Measurements from ENCODE around the gene CCDC39.

The CCDC39 gene

GRCh38 chr3:180693656-180694055 is 14.4 kb upstream of the CCDC39 start:
- Histone ChIP-seq H3K4me2 (ENCODE audit: insufficient read depth, low read length, poor library complexity, severe bottlenecking) (no peak overlapping the region), H4K8ac (ENCODE audit: low read depth, low read length) (no peak overlapping the region), H3K23ac (ENCODE audit: low read depth, low read length, poor library complexity) (no peak overlapping the region), H3K36me3 (replicated peaks in 1 of 2; ENCODE audit: control insufficient read depth in 2 of 2, insufficient read depth in 2 of 2, low read length in 2 of 2) (no peaks in the 10 kb centered on the region), H3K14ac (ENCODE audit: low read length) (no peak overlapping the region), H3K79me1 (ENCODE audit: low read depth, low read length) (no peaks in the 10 kb centered on the region), H3K18ac (ENCODE audit: low read length) (no peak overlapping the region), H3K4ac (ENCODE audit: low read length) (no peak overlapping the region), H4K91ac (ENCODE audit: low read depth, low read length, poor library complexity) (no peak overlapping the region), H2BK5ac (ENCODE audit: low read length) (no peak overlapping the region), H3K9ac (ENCODE audit: low read depth, low read length, poor library complexity) (no peak overlapping the region), H3K27ac (replicated peaks; ENCODE audit: low read length) (no peak overlapping the region), H2AFZ (ENCODE audit: low read length) (no peak overlapping the region), H2AK5ac (ENCODE audit: low read depth, low read length) (no peak overlapping the region), H3K4me1 (ENCODE audit: control insufficient read depth in 2 of 2, insufficient read depth in 1 of 2, low read depth in 1 of 2, low read length in 2 of 2) (peaks cover 0 to 1% of the 10 kb centered on the region in 2 donors), H3K27me3 (ENCODE audit: control insufficient read depth in 3 of 3, insufficient read depth in 3 of 3, low read depth in 1 of 3, low read length in 3 of 3) (peaks cover 0 to 2% (median 0%) of the 10 kb centered on the region in 3 experiments), H2BK120ac (ENCODE audit: low read depth, low read length) (no peak overlapping the region), H3K9me3 (replicated peaks in 1 of 2; ENCODE audit: control insufficient read depth in 2 of 2, insufficient read depth in 1 of 2, low read depth in 1 of 2, low read length in 2 of 2) (no peaks in the 10 kb centered on the region), H2BK15ac (ENCODE audit: low read length) (no peak overlapping the region), H2BK12ac (ENCODE audit: low read length) (no peak overlapping the region), H3K4me3 (ENCODE audit: low read length in 2 of 2) (no peak overlapping the region)
- no peak for DNase-seq (ENCODE audit: low spot score)
- WGBS, 2 donors (ENCODE audit: extremely low coverage in 2 of 2, insufficient read length in 2 of 2, insufficient replicate concordance in 1 of 2): no CpG with 5 or more reads among the region's 1 CpG

DNA sequence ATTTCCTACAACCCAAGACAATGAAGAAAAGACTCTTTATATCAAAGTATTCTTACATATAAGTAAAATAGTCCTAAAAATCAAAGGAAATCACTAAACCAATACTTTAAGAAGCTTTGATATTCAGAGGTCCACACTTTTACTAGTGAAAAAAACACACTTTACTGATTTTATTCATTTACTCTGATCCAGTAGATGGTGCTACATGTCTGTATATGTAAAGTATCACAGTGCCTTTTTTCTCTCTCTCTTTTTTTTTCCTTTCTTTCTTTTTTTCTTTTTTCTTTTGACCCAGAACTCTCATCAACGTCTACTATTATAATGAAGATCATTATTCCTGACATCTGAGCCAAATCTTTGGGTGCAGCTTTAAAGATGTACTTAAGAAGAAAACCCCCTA is 10.8 kb upstream of the CCDC39 start:
- H3K4me3 ChIP-seq (ENCODE audit: low read length in 2 of 2): no peak overlapping the region
- no peak overlapping the region for H4K8ac ChIP-seq (ENCODE audit: low read depth, low read length)
- H4K91ac ChIP-seq (ENCODE audit: low read depth, low read length, poor library complexity): no peak overlapping the region
- H2BK12ac ChIP-seq (ENCODE audit: low read length): no peak overlapping the region
- H3K23ac ChIP-seq (ENCODE audit: low read depth, low read length, poor library complexity): no peak overlapping the region
- no peaks in the 10 kb centered on the region for H3K27me3 ChIP-seq (ENCODE audit: control insufficient read depth in 3 of 3, insufficient read depth in 3 of 3, low read depth in 1 of 3, low read length in 3 of 3)
- no peak overlapping the region for H2AFZ ChIP-seq (ENCODE audit: low read length)
- H3K36me3 ChIP-seq (replicated peaks in 1 of 2; ENCODE audit: control insufficient read depth in 2 of 2, insufficient read depth in 2 of 2, low read length in 2 of 2): no peaks in the 10 kb centered on the region
- no peak for DNase-seq (ENCODE audit: low spot score)
- WGBS, 2 donors (ENCODE audit: extremely low coverage in 2 of 2, insufficient read length in 2 of 2, insufficient replicate concordance in 1 of 2): no CpG with 5 or more reads among the region's 1 CpG
- H3K18ac ChIP-seq (ENCODE audit: low read length): no peak overlapping the region
- H3K79me1 ChIP-seq (ENCODE audit: low read depth, low read length): no peaks in the 10 kb centered on the region
- no peak overlapping the region for H3K27ac ChIP-seq (replicated peaks; ENCODE audit: low read length)
- H2BK120ac ChIP-seq (ENCODE audit: low read depth, low read length): no peak overlapping the region
- H3K4me1 ChIP-seq (ENCODE audit: control insufficient read depth in 2 of 2, insufficient read depth in 1 of 2, low read depth in 1 of 2, low read length in 2 of 2): no peaks in the 10 kb centered on the region
- no peak overlapping the region for H2BK15ac ChIP-seq (ENCODE audit: low read length)
- no peak overlapping the region for H3K4ac ChIP-seq (ENCODE audit: low read length)
- no peak overlapping the region for H2BK5ac ChIP-seq (ENCODE audit: low read length)
- H3K4me2 ChIP-seq (ENCODE audit: insufficient read depth, low read length, poor library complexity, severe bottlenecking): no peak overlapping the region
- no peaks in the 10 kb centered on the region for H3K9me3 ChIP-seq (replicated peaks in 1 of 2; ENCODE audit: control insufficient read depth in 2 of 2, insufficient read depth in 1 of 2, low read depth in 1 of 2, low read length in 2 of 2)
- H2AK5ac ChIP-seq (ENCODE audit: low read depth, low read length): no peak overlapping the region
- no peak overlapping the region for H3K14ac ChIP-seq (ENCODE audit: low read length)
- no peak overlapping the region for H3K9ac ChIP-seq (ENCODE audit: low read depth, low read length, poor library complexity)

DNA sequence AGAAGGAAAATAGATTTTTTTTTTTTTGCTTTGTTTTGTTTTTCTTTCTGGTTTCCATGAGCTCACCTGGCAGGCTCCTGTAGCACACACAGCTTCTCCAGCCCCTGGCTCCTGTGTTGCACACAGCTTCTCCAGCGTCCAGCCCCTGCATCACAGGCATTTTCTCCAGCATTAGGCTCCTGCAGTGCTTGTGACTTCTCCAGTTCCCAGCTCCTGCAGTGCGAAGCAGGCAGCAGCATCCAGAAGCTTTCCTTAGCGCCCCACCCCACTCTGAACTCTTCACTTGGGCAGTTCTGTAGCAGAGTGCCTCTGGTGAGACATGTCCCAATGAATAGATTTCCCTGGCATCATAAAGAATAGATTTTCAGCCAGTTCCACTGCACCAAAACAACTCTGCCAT is 5.5 kb upstream of the CCDC39 start:
- no peaks in the 10 kb centered on the region for H3K79me1 ChIP-seq (ENCODE audit: low read depth, low read length)
- H3K27me3 ChIP-seq (ENCODE audit: control insufficient read depth in 3 of 3, insufficient read depth in 3 of 3, low read depth in 1 of 3, low read length in 3 of 3): peaks cover 0 to 3% (median 0%) of the 10 kb centered on the region in 3 experiments
- H3K4me2 ChIP-seq (ENCODE audit: insufficient read depth, low read length, poor library complexity, severe bottlenecking): no peak overlapping the region
- WGBS, 2 donors (ENCODE audit: extremely low coverage in 2 of 2, insufficient read length in 2 of 2, insufficient replicate concordance in 1 of 2): no CpG with 5 or more reads among the region's 3 CpGs
- no peak overlapping the region for H3K14ac ChIP-seq (ENCODE audit: low read length)
- H3K9me3 ChIP-seq (replicated peaks in 1 of 2; ENCODE audit: control insufficient read depth in 2 of 2, insufficient read depth in 1 of 2, low read depth in 1 of 2, low read length in 2 of 2): no peaks in the 10 kb centered on the region
- no peak overlapping the region for H2BK120ac ChIP-seq (ENCODE audit: low read depth, low read length)
- no peak overlapping the region for H2BK15ac ChIP-seq (ENCODE audit: low read length)
- H3K9ac ChIP-seq (ENCODE audit: low read depth, low read length, poor library complexity): no peak overlapping the region
- no peak overlapping the region for H2AFZ ChIP-seq (ENCODE audit: low read length)
- H3K4me1 ChIP-seq (ENCODE audit: control insufficient read depth in 2 of 2, insufficient read depth in 1 of 2, low read depth in 1 of 2, low read length in 2 of 2): peaks cover 0 to 3% of the 10 kb centered on the region in 2 donors
- H3K4ac ChIP-seq (ENCODE audit: low read length): no peak overlapping the region
- no peak overlapping the region for H2BK12ac ChIP-seq (ENCODE audit: low read length)
- no peak overlapping the region for H3K18ac ChIP-seq (ENCODE audit: low read length)
- no peak overlapping the region for H4K91ac ChIP-seq (ENCODE audit: low read depth, low read length, poor library complexity)
- H4K8ac ChIP-seq (ENCODE audit: low read depth, low read length): no peak overlapping the region
- H3K4me3 ChIP-seq (ENCODE audit: low read length in 2 of 2): no peak overlapping the region
- H3K36me3 ChIP-seq (replicated peaks in 1 of 2; ENCODE audit: control insufficient read depth in 2 of 2, insufficient read depth in 2 of 2, low read length in 2 of 2): no peaks in the 10 kb centered on the region
- H3K23ac ChIP-seq (ENCODE audit: low read depth, low read length, poor library complexity): no peak overlapping the region
- H2BK5ac ChIP-seq (ENCODE audit: low read length): no peak overlapping the region
- H3K27ac ChIP-seq (replicated peaks; ENCODE audit: low read length): no peak overlapping the region
- DNase-seq (ENCODE audit: low spot score): no peak
- no peak overlapping the region for H2AK5ac ChIP-seq (ENCODE audit: low read depth, low read length)

GRCh38 chr3:180683816-180684215 is 4.5 kb upstream of the CCDC39 start:
- Histone ChIP-seq H3K9me3 (replicated peaks in 1 of 2; ENCODE audit: control insufficient read depth in 2 of 2, insufficient read depth in 1 of 2, low read depth in 1 of 2, low read length in 2 of 2) (no peaks in the 10 kb centered on the region), H2BK5ac (ENCODE audit: low read length) (no peak overlapping the region), H3K4ac (ENCODE audit: low read length) (no peak overlapping the region), H3K9ac (ENCODE audit: low read depth, low read length, poor library complexity) (no peak overlapping the region), H3K4me1 (ENCODE audit: control insufficient read depth in 2 of 2, insufficient read depth in 1 of 2, low read depth in 1 of 2, low read length in 2 of 2) (peaks cover 0 to 3% of the 10 kb centered on the region in 2 donors), H3K27me3 (ENCODE audit: control insufficient read depth in 3 of 3, insufficient read depth in 3 of 3, low read depth in 1 of 3, low read length in 3 of 3) (peaks cover 0 to 8% (median 1%) of the 10 kb centered on the region in 3 experiments), H4K91ac (ENCODE audit: low read depth, low read length, poor library complexity) (no peak overlapping the region), H3K4me3 (ENCODE audit: low read length in 2 of 2) (no peak overlapping the region), H3K4me2 (ENCODE audit: insufficient read depth, low read length, poor library complexity, severe bottlenecking) (no peak overlapping the region), H2AK5ac (ENCODE audit: low read depth, low read length) (no peak overlapping the region), H3K14ac (ENCODE audit: low read length) (no peak overlapping the region), H2AFZ (ENCODE audit: low read length) (no peak overlapping the region), H3K18ac (ENCODE audit: low read length) (no peak overlapping the region), H2BK120ac (ENCODE audit: low read depth, low read length) (no peak overlapping the region), H2BK12ac (ENCODE audit: low read length) (no peak overlapping the region), H3K23ac (ENCODE audit: low read depth, low read length, poor library complexity) (no peak overlapping the region), H2BK15ac (ENCODE audit: low read length) (no peak overlapping the region), H3K27ac (replicated peaks; ENCODE audit: low read length) (no peak overlapping the region), H3K79me1 (ENCODE audit: low read depth, low read length) (no peaks in the 10 kb centered on the region), H4K8ac (ENCODE audit: low read depth, low read length) (no peak overlapping the region), H3K36me3 (replicated peaks in 1 of 2; ENCODE audit: control insufficient read depth in 2 of 2, insufficient read depth in 2 of 2, low read length in 2 of 2) (no peaks in the 10 kb centered on the region)
- WGBS, 2 donors (ENCODE audit: extremely low coverage in 2 of 2, insufficient read length in 2 of 2, insufficient replicate concordance in 1 of 2): no CpG with 5 or more reads among the region's 2 CpGs
- DNase-seq (ENCODE audit: low spot score): no peak
